Loucy (cell line): ENCODE results near the gene MRGPRX2.
A peak's percentile ranks its signal among the peaks of the same experiment; 100 is the strongest.

Experiments used
- CTCF ChIP-seq: fragments of 200-600 bp; sonication (generic); conservative IDR thresholded peaks from 2 replicates; pipeline ENCODE4 v1.5.1; 2014; ENCODE audit warnings: mild to moderate bottlenecking, antibody characterized with exemption, low read length
- EZH2phosphoT487 ChIP-seq: fragments of 200-600 bp; IDR thresholded peaks from 2 replicates; pipeline ENCODE4 v1.6.1; 2018; ENCODE audit warnings: antibody characterized with exemption, mild to moderate bottlenecking, moderate library complexity, borderline replicate concordance

GRCh38 chr11:19076744-19077589, 16.4 kb upstream of the MRGPRX2 start:
- TF ChIP-seq CTCF (peak; percentile 99), EZH2phosphoT487 (no peak)
